IgD-negative memory B cell (primary cell): ENCODE data around the gene ARHGEF11. TPM values are rescaled to one million over a fixed set of nuclear protein-coding genes. Genes with fewer than 3 reads are reported as not detected.

ENCODE experiments used
- H3K27ac Mint-ChIP-seq, 3 donors: one replicate each; pipeline ENCODE4 v1.8.0; 2020 to 2022; ENCODE audit warnings: mild to moderate bottlenecking in 3 of 3, mixed read lengths in 3 of 3, moderate library complexity in 1 of 3
- H3K27me3 Mint-ChIP-seq: one replicate; pipeline ENCODE4 v1.8.0; 2021; ENCODE audit warnings: mixed read lengths
- H3K36me3 Mint-ChIP-seq: one replicate; pipeline ENCODE4 v1.8.0; 2020; ENCODE audit warnings: mild to moderate bottlenecking, mixed read lengths
- H3K4me1 Mint-ChIP-seq, 3 donors: one replicate each; pipeline ENCODE4 v1.8.0; 2020 to 2022; ENCODE audit warnings: mixed read lengths in 3 of 3, mild to moderate bottlenecking in 1 of 3
- H3K4me3 Mint-ChIP-seq, 4 donors: one replicate each; pipeline ENCODE4 v1.8.0; 2020 to 2022; ENCODE audit warnings: mild to moderate bottlenecking in 4 of 4, mixed read lengths in 4 of 4, moderate library complexity in 3 of 4
- H3K9me3 Mint-ChIP-seq, 3 donors: one replicate each; pipeline ENCODE4 v1.8.0; 2020 to 2021; ENCODE audit warnings: mixed read lengths in 3 of 3, mild to moderate bottlenecking in 1 of 3
- polyA plus RNA-seq: library from polyadenylated mRNA; unstranded; fragments of 300-500 nt; fragmentation: Illumina TruSeq; gene quantifications from one replicate; pipeline ENCODE4 v1.2.3, GENCODE V29; 2021

ARHGEF11 gene
- polyA plus RNA-seq, 1 donor from 2014 or later = 2.8 TPM

- H3K36me3 Mint-ChIP-seq = no peaks in the 10 kb centered on the region
- peak within 1 kb of the TSS in 3 of 4 donors; percentile 68 to 88 (median 81) for H3K4me3 Mint-ChIP-seq
- peaks cover 73% of the 10 kb centered on the region for H3K27me3 Mint-ChIP-seq
- H3K9me3 Mint-ChIP-seq = no peaks in the 10 kb centered on the region
- H3K4me1 Mint-ChIP-seq = peaks cover 2 to 6% (median 6%) of the 10 kb centered on the region in 3 donors
- no peak within 1 kb of the TSS for H3K27ac Mint-ChIP-seq
Observed at GRCh38 chr1:156893048-156893953, 152.2 kb downstream of the ARHGEF11 start, which contains the start of gene PEAR1. Gene PEAR1 (plus strand): TSS chr1:156893718. CDS start chr1:156903927, 10,209 bp downstream.

GRCh38 chr1:156892190-156893047 lies 153.1 kb downstream of the ARHGEF11 start:
- Mint-ChIP-seq H3K4me3 (peak overlapping the region in 3 of 4 donors; percentile 68 to 89 (median 88)), H3K36me3 (no peaks in the 10 kb centered on the region), H3K27me3 (peaks cover 67% of the 10 kb centered on the region), H3K4me1 (peaks cover 2 to 6% (median 6%) of the 10 kb centered on the region in 3 donors), H3K9me3 (no peaks in the 10 kb centered on the region), H3K27ac (no peak overlapping the region)

- peaks cover 56% of the 10 kb centered on the region for H3K27me3 Mint-ChIP-seq
- peak overlapping the region in 1 of 3 donors; percentile 6 for H3K27ac Mint-ChIP-seq
- H3K36me3 Mint-ChIP-seq = no peaks in the 10 kb centered on the region
Observed at GRCh38 chr1:156889802-156890580, 155.6 kb downstream of the ARHGEF11 start.

GRCh38 chr1:156887734-156888133 lies 157.8 kb downstream of the ARHGEF11 start:
- H3K9me3 Mint-ChIP-seq = no peaks in the 10 kb centered on the region
- H3K36me3 Mint-ChIP-seq = no peaks in the 10 kb centered on the region
- no peak overlapping the region for H3K4me3 Mint-ChIP-seq
- H3K4me1 Mint-ChIP-seq = peaks cover 2 to 6% (median 6%) of the 10 kb centered on the region in 3 donors
- H3K27ac Mint-ChIP-seq = no peak overlapping the region
- H3K27me3 Mint-ChIP-seq = peaks cover 49% of the 10 kb centered on the region

More at GRCh38 chr1:156889802-156890580, 155.6 kb downstream of the ARHGEF11 start:
- peaks cover 2 to 6% (median 6%) of the 10 kb centered on the region in 3 donors for H3K4me1 Mint-ChIP-seq
- peak overlapping the region in 1 of 4 donors; percentile 5 for H3K4me3 Mint-ChIP-seq
- no peaks in the 10 kb centered on the region for H3K9me3 Mint-ChIP-seq

GRCh38 chr1:156887317-156887716 lies 158.2 kb downstream of the ARHGEF11 start:
- peaks cover 47% of the 10 kb centered on the region for H3K27me3 Mint-ChIP-seq
- H3K27ac Mint-ChIP-seq = no peak overlapping the region
- H3K9me3 Mint-ChIP-seq = no peaks in the 10 kb centered on the region
- H3K36me3 Mint-ChIP-seq = no peaks in the 10 kb centered on the region
- no peak overlapping the region for H3K4me3 Mint-ChIP-seq
- peaks cover 2 to 6% (median 6%) of the 10 kb centered on the region in 3 donors for H3K4me1 Mint-ChIP-seq

GRCh38 chr1:156886583-156887281 lies 158.8 kb downstream of the ARHGEF11 start:
- Mint-ChIP-seq H3K4me3 (no peak overlapping the region), H3K9me3 (no peaks in the 10 kb centered on the region), H3K27me3 (peaks cover 44% of the 10 kb centered on the region), H3K4me1 (peaks cover 3 to 6% (median 3%) of the 10 kb centered on the region in 3 donors), H3K36me3 (peaks cover 1% of the 10 kb centered on the region), H3K27ac (no peak overlapping the region)

- Mint-ChIP-seq H3K4me1 (peaks cover 3 to 6% (median 3%) of the 10 kb centered on the region in 3 donors), H3K27ac (no peak overlapping the region), H3K36me3 (peaks cover 1% of the 10 kb centered on the region), H3K4me3 (no peak overlapping the region), H3K27me3 (peaks cover 41% of the 10 kb centered on the region), H3K9me3 (no peaks in the 10 kb centered on the region)
Observed at GRCh38 chr1:156885880-156886355, 159.6 kb downstream of the ARHGEF11 start.

- peaks cover 37% of the 10 kb centered on the region for H3K27me3 Mint-ChIP-seq
- no peaks in the 10 kb centered on the region for H3K9me3 Mint-ChIP-seq
- H3K4me3 Mint-ChIP-seq = no peak overlapping the region
- peaks cover 1% of the 10 kb centered on the region for H3K36me3 Mint-ChIP-seq
- H3K27ac Mint-ChIP-seq = peak overlapping the region in 1 of 3 donors; percentile 31
- H3K4me1 Mint-ChIP-seq = peaks cover 3 to 4% (median 3%) of the 10 kb centered on the region in 3 donors
Observed at GRCh38 chr1:156885314-156885713, 160.2 kb downstream of the ARHGEF11 start.

Other genes with a start within 250 kb of the ARHGEF11 start
- gene SH2D2A, start 228.9 kb downstream of the ARHGEF11 start, polyA plus RNA-seq = 2.1 TPM
- not detected for gene INSRR, start 186.6 kb downstream of the ARHGEF11 start, polyA plus RNA-seq
- not detected for gene NTRK1, start 184.9 kb downstream of the ARHGEF11 start, polyA plus RNA-seq
- not detected for gene PEAR1, start 152.0 kb downstream of the ARHGEF11 start, polyA plus RNA-seq
- gene LRRC71, start 125.1 kb downstream of the ARHGEF11 start, polyA plus RNA-seq = not detected
- gene ETV3L, start 54.1 kb upstream of the ARHGEF11 start, polyA plus RNA-seq = not detected
- gene ETV3, start 92.7 kb upstream of the ARHGEF11 start, polyA plus RNA-seq = 4.7 TPM